ENCODE data around the gene CDH13.

CDH13 gene

GRCh38 chr16:82886146-82886545, 259.4 kb downstream of the CDH13 start:
- H3K36me3 ChIP-seq (ENCODE audit: control insufficient read depth in 1 of 2, insufficient read depth in 2 of 2, low read length in 2 of 2): no peaks in the 10 kb centered on the region
- DNase-seq: no peak
- H3K18ac ChIP-seq (ENCODE audit: low read length): no peak overlapping the region
- H3K4me2 ChIP-seq (ENCODE audit: low read length): no peak overlapping the region
- no peak overlapping the region for H3K9ac ChIP-seq (ENCODE audit: low read length)
- H3K27ac ChIP-seq (ENCODE audit: low read depth, low read length): no peak overlapping the region
- H2AK5ac ChIP-seq (ENCODE audit: low read length): no peak overlapping the region
- H2BK5ac ChIP-seq (ENCODE audit: low read depth, low read length, poor library complexity): no peak overlapping the region
- H4K91ac ChIP-seq (ENCODE audit: low read depth, low read length): no peak overlapping the region
- H3K4me3 ChIP-seq (ENCODE audit: low read depth, low read length): no peak overlapping the region
- WGBS (ENCODE audit: extremely low coverage, insufficient coverage, insufficient read length): no CpG with 5 or more reads among the region's 2 CpGs
- H2BK120ac ChIP-seq (ENCODE audit: insufficient read depth, low read length, poor library complexity): no peak overlapping the region
- H3K9me3 ChIP-seq (ENCODE audit: insufficient read depth, low read depth, low read length): no peaks in the 10 kb centered on the region
- no peak overlapping the region for H3K4ac ChIP-seq (ENCODE audit: low read depth, low read length)
- no peak overlapping the region for H4K8ac ChIP-seq (ENCODE audit: low read depth, low read length)
- no peak overlapping the region for H2BK12ac ChIP-seq (ENCODE audit: low read length)
- no peak overlapping the region for H2AFZ ChIP-seq (ENCODE audit: insufficient read depth, low read length, poor library complexity)
- no peak overlapping the region for H3K14ac ChIP-seq (ENCODE audit: low read length)
- H3K23ac ChIP-seq (ENCODE audit: low read length): no peak overlapping the region
- no peaks in the 10 kb centered on the region for H3K79me2 ChIP-seq (ENCODE audit: control insufficient read depth, insufficient read depth, low read length, poor library complexity)
- no peak overlapping the region for H4K12ac ChIP-seq (ENCODE audit: low read depth, low read length)
- H3K27me3 ChIP-seq (ENCODE audit: insufficient read depth, low read length): no peaks in the 10 kb centered on the region
- no peaks in the 10 kb centered on the region for H3K4me1 ChIP-seq (ENCODE audit: control insufficient read depth in 1 of 2, insufficient read depth in 2 of 2, low read length in 2 of 2)
- H3K79me1 ChIP-seq (ENCODE audit: low read length): no peaks in the 10 kb centered on the region

- Histone ChIP-seq H3K36me3 (ENCODE audit: control insufficient read depth in 1 of 2, insufficient read depth in 2 of 2, low read length in 2 of 2) (no peaks in the 10 kb centered on the region), H2AFZ (ENCODE audit: insufficient read depth, low read length, poor library complexity) (no peak overlapping the region), H3K4me3 (ENCODE audit: low read depth, low read length) (no peak overlapping the region), H2BK120ac (ENCODE audit: insufficient read depth, low read length, poor library complexity) (no peak overlapping the region), H4K12ac (ENCODE audit: low read depth, low read length) (no peak overlapping the region), H3K4me1 (ENCODE audit: control insufficient read depth in 1 of 2, insufficient read depth in 2 of 2, low read length in 2 of 2) (no peaks in the 10 kb centered on the region), H3K23ac (ENCODE audit: low read length) (no peak overlapping the region), H2BK5ac (ENCODE audit: low read depth, low read length, poor library complexity) (no peak overlapping the region), H4K91ac (ENCODE audit: low read depth, low read length) (no peak overlapping the region), H3K79me1 (ENCODE audit: low read length) (no peaks in the 10 kb centered on the region), H2BK12ac (ENCODE audit: low read length) (no peak overlapping the region), H3K9ac (ENCODE audit: low read length) (no peak overlapping the region), H2AK5ac (ENCODE audit: low read length) (no peak overlapping the region), H3K14ac (ENCODE audit: low read length) (no peak overlapping the region), H3K9me3 (ENCODE audit: insufficient read depth, low read depth, low read length) (no peaks in the 10 kb centered on the region), H4K8ac (ENCODE audit: low read depth, low read length) (no peak overlapping the region), H3K4me2 (ENCODE audit: low read length) (no peak overlapping the region), H3K27me3 (ENCODE audit: insufficient read depth, low read length) (no peaks in the 10 kb centered on the region), H3K79me2 (ENCODE audit: control insufficient read depth, insufficient read depth, low read length, poor library complexity) (no peaks in the 10 kb centered on the region), H3K18ac (ENCODE audit: low read length) (no peak overlapping the region), H3K4ac (ENCODE audit: low read depth, low read length) (no peak overlapping the region), H3K27ac (ENCODE audit: low read depth, low read length) (no peak overlapping the region)
- no CpG with 5 or more reads among the region's 4 CpGs for WGBS (ENCODE audit: extremely low coverage, insufficient coverage, insufficient read length)
- no peak for DNase-seq
Observed at GRCh38 chr16:82888591-82889001, 261.8 kb downstream of the CDH13 start.

- WGBS (ENCODE audit: extremely low coverage, insufficient coverage, insufficient read length): no CpG with 5 or more reads among the region's 3 CpGs
- H3K4me1 ChIP-seq (ENCODE audit: control insufficient read depth in 1 of 2, insufficient read depth in 2 of 2, low read length in 2 of 2): no peaks in the 10 kb centered on the region
- DNase-seq: no peak
- H4K8ac ChIP-seq (ENCODE audit: low read depth, low read length): no peak overlapping the region
- H3K9me3 ChIP-seq (ENCODE audit: insufficient read depth, low read depth, low read length): no peaks in the 10 kb centered on the region
- H3K79me1 ChIP-seq (ENCODE audit: low read length): no peaks in the 10 kb centered on the region
- H2BK120ac ChIP-seq (ENCODE audit: insufficient read depth, low read length, poor library complexity): no peak overlapping the region
- no peak overlapping the region for H3K4me2 ChIP-seq (ENCODE audit: low read length)
- H2AFZ ChIP-seq (ENCODE audit: insufficient read depth, low read length, poor library complexity): no peak overlapping the region
- no peak overlapping the region for H2BK12ac ChIP-seq (ENCODE audit: low read length)
- H3K27me3 ChIP-seq (ENCODE audit: insufficient read depth, low read length): no peaks in the 10 kb centered on the region
- H3K36me3 ChIP-seq (ENCODE audit: control insufficient read depth in 1 of 2, insufficient read depth in 2 of 2, low read length in 2 of 2): no peaks in the 10 kb centered on the region
- H4K12ac ChIP-seq (ENCODE audit: low read depth, low read length): no peak overlapping the region
- H2AK5ac ChIP-seq (ENCODE audit: low read length): no peak overlapping the region
- H3K4me3 ChIP-seq (ENCODE audit: low read depth, low read length): no peak overlapping the region
- H3K23ac ChIP-seq (ENCODE audit: low read length): no peak overlapping the region
- no peak overlapping the region for H4K91ac ChIP-seq (ENCODE audit: low read depth, low read length)
- H3K14ac ChIP-seq (ENCODE audit: low read length): no peak overlapping the region
- no peak overlapping the region for H3K4ac ChIP-seq (ENCODE audit: low read depth, low read length)
- H3K79me2 ChIP-seq (ENCODE audit: control insufficient read depth, insufficient read depth, low read length, poor library complexity): no peaks in the 10 kb centered on the region
- H2BK5ac ChIP-seq (ENCODE audit: low read depth, low read length, poor library complexity): no peak overlapping the region
- no peak overlapping the region for H3K18ac ChIP-seq (ENCODE audit: low read length)
- H3K9ac ChIP-seq (ENCODE audit: low read length): no peak overlapping the region
- no peak overlapping the region for H3K27ac ChIP-seq (ENCODE audit: low read depth, low read length)
Observed at GRCh38 chr16:82891424-82891823, 264.7 kb downstream of the CDH13 start.

- H2BK120ac ChIP-seq (ENCODE audit: insufficient read depth, low read length, poor library complexity): no peak overlapping the region
- no peak overlapping the region for H3K9ac ChIP-seq (ENCODE audit: low read length)
- H3K18ac ChIP-seq (ENCODE audit: low read length): no peak overlapping the region
- H3K4me3 ChIP-seq (ENCODE audit: low read depth, low read length): no peak overlapping the region
- WGBS (ENCODE audit: extremely low coverage, insufficient coverage, insufficient read length): no CpG with 5 or more reads among the region's 3 CpGs
- no peaks in the 10 kb centered on the region for H3K36me3 ChIP-seq (ENCODE audit: control insufficient read depth in 1 of 2, insufficient read depth in 2 of 2, low read length in 2 of 2)
- no peak overlapping the region for H2AFZ ChIP-seq (ENCODE audit: insufficient read depth, low read length, poor library complexity)
- no peak overlapping the region for H4K91ac ChIP-seq (ENCODE audit: low read depth, low read length)
- H3K27me3 ChIP-seq (ENCODE audit: insufficient read depth, low read length): no peaks in the 10 kb centered on the region
- no peak overlapping the region for H2BK5ac ChIP-seq (ENCODE audit: low read depth, low read length, poor library complexity)
- no peak overlapping the region for H3K27ac ChIP-seq (ENCODE audit: low read depth, low read length)
- no peak overlapping the region for H3K4me2 ChIP-seq (ENCODE audit: low read length)
- no peak overlapping the region for H3K23ac ChIP-seq (ENCODE audit: low read length)
- H4K12ac ChIP-seq (ENCODE audit: low read depth, low read length): no peak overlapping the region
- no peak overlapping the region for H3K14ac ChIP-seq (ENCODE audit: low read length)
- DNase-seq: no peak
- H3K9me3 ChIP-seq (ENCODE audit: insufficient read depth, low read depth, low read length): no peaks in the 10 kb centered on the region
- H3K4ac ChIP-seq (ENCODE audit: low read depth, low read length): no peak overlapping the region
- no peak overlapping the region for H2BK12ac ChIP-seq (ENCODE audit: low read length)
- no peaks in the 10 kb centered on the region for H3K79me2 ChIP-seq (ENCODE audit: control insufficient read depth, insufficient read depth, low read length, poor library complexity)
- no peaks in the 10 kb centered on the region for H3K79me1 ChIP-seq (ENCODE audit: low read length)
- no peaks in the 10 kb centered on the region for H3K4me1 ChIP-seq (ENCODE audit: control insufficient read depth in 1 of 2, insufficient read depth in 2 of 2, low read length in 2 of 2)
- no peak overlapping the region for H4K8ac ChIP-seq (ENCODE audit: low read depth, low read length)
- H2AK5ac ChIP-seq (ENCODE audit: low read length): no peak overlapping the region
Observed at GRCh38 chr16:82891918-82892317, 265.1 kb downstream of the CDH13 start.

Measured in trophoblast cell (in vitro differentiated cells and primary cell).